GM12801 (cell line): ENCODE data around the gene PIK3CA.

Experiments
- TF ChIP-seq, protein P1 (sequence below): IDR thresholded peaks from one replicate; pipeline ENCODE4 v1.5.1; 2011; ENCODE audit warnings: control low read depth; ENCODE audit not compliant: insufficient read length; ENCODE audit errors: extremely low read depth

Gene PIK3CA

DNA sequence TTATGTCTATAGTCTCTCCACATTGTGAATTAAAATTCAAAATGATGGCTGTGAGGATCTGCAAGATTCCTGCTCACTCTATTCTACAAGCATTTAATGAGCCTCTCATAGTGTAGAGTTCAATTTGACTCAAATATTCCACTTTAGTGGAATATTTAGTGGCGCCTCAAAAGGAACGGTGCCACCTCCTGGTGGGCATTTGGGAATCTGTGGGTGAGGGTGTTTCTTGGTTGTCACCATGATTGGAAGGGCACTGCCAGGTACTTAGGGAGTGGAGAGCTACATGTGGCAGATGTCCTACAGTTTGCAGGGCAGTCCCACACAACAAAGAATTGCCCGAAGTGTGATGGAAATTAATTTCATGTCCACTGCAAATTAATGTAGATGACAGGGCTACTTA lies 124.2 kb downstream of the PIK3CA start:
- TF ChIP-seq, protein P1, sequence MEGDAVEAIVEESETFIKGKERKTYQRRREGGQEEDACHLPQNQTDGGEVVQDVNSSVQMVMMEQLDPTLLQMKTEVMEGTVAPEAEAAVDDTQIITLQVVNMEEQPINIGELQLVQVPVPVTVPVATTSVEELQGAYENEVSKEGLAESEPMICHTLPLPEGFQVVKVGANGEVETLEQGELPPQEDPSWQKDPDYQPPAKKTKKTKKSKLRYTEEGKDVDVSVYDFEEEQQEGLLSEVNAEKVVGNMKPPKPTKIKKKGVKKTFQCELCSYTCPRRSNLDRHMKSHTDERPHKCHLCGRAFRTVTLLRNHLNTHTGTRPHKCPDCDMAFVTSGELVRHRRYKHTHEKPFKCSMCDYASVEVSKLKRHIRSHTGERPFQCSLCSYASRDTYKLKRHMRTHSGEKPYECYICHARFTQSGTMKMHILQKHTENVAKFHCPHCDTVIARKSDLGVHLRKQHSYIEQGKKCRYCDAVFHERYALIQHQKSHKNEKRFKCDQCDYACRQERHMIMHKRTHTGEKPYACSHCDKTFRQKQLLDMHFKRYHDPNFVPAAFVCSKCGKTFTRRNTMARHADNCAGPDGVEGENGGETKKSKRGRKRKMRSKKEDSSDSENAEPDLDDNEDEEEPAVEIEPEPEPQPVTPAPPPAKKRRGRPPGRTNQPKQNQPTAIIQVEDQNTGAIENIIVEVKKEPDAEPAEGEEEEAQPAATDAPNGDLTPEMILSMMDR: no peak

DNA sequence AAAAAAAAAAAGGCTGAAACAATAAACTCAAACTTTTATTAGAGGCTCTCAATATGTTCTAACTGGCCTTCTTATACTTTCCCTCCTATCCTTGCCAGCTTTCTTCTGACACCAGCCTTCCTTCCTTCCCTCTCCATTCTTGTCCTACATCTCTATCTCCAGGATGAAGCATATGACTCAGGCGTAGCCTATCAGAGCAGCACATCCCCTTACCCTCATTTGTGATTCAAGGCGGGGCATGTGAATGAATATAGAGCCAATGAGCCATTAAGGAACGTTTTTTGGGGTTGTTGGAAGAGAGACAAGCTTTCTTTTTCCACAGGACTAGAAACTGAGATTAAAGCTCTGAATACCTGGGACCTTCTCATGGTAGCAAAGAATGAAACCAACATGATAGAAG lies 127.8 kb downstream of the PIK3CA start:
- TF ChIP-seq, protein P1: no peak

DNA sequence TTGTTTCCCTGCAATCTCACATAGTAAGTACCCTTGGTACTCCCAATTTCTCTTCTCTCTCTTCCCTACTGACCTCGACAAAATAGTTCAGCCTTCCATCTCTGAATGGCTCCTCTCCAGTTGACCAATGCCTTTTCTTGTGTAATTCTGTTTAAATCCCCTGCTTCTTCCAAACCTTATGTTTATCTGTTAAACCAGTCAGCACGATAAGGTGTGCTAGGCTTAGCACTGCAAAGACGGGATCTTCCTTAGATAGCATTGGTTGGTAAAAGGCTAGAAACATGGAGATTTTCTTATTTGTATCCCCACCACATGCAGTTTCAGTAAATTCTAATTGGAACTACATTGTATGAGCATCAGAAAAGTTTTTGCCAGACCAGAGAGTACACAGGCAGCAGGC lies 128.6 kb downstream of the PIK3CA start:
- TF ChIP-seq, protein P1: no peak

DNA sequence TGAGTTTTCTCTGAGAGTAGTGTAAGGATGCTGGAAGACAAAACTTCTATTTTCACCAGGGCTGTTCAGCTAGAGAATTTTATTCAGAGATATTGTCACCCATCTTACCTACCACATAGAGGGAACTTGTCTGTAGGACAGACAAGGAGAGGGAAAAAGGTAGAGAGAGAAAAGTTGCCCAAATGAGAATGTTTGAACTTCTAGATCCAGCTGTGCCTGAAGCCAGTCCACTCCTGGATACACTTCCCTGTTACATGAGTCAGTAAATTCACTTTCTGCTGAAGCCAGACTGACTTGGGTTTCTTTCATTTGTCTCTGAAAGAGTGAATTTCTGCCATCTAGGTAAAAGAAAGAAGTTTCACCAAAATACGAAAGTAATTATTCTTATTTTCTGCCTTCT lies 130.0 kb downstream of the PIK3CA start:
- TF ChIP-seq, protein P1: no peak

DNA sequence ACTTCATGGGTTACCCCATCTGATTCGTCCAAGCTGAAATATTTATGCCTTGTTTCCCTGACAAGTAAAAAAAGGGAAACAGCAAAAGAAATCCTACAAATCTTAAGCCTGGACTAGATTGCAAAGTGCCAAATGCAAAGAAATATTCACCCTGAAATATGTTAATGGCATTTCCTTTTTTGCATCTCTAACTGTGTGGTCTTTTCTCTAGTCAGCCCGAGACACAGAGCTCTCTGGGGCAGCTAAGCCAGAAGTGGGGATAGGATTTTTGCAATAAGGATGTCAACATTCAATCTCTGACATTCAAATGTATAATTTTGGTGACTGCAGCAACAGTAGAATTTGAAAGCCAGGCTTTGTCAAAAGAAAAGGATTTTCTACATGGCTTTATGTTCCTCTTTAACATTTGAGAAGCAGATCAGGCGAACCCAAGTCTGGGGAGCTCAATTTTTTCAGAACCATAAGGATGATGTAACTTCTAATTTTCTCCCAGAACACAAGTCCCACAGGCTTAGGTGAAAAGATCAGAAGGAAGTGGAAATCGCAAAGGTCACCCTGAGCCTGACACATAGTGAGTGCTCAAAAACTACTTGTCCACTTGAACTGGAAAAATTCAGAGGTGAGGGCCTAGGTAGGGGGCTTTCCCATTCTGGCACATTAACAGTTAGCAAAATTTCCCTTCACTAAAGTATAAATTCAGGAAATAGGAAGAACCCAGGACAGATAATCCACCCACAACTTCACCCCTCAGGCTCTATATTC lies 131.0 kb downstream of the PIK3CA start:
- TF ChIP-seq, protein P1: no peak

DNA sequence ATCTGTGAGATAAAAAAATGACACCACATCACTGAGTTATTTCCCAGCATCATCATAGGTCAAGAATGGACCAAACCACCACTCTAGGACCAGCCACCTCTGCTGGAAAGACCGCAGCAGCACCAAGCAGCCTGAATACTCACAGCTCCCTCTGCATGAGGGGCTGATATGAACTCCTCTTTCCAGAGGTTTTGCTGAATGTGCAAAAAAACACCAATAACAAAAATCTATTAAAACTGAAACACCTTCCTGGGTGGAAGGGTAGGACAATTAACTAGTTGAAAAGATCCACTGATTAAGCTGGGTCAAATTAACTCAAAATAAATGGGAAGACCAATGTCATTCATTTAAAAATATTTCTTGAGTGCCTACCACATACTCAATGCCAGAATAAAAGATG lies 131.7 kb downstream of the PIK3CA start:
- TF ChIP-seq, protein P1: no peak

DNA sequence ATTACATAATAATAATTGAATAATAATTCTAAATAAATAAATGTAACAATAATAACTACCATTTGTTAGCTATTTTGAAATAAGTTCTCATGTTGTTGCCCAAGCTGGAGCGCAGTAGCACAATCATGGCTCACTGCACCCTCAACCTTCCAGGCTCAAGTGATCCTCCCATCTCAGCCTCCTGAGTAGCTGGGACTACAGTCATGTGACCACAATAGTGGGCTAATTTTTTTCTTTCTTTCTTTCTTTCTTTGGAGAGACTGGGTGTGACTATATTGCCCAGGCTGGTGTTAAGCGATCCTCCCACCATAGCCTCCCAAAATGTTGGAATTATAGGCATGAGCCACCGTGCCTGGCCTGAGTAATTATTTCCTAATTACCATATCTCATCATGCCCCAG lies 133.7 kb downstream of the PIK3CA start:
- TF ChIP-seq, protein P1: no peak
